ENCODE measurements around the gene LRRC49.
"Not testable (repeated sequence)": the region's sequence is repeated elsewhere in the genome, so short reads cannot be mapped to it uniquely, and the experiment has no call there.

Gene LRRC49

GRCh38 chr15:70933411-70933810 is 40.8 kb downstream of the LRRC49 start:
- Histone ChIP-seq H3K4me1 (ENCODE audit: control insufficient read depth, low read length) (no peaks in the 10 kb centered on the region), H3K27ac (ENCODE audit: low read depth, low read length) (no peak overlapping the region), H3K79me2 (ENCODE audit: control insufficient read depth, low read length) (no peaks in the 10 kb centered on the region), H3F3A (ENCODE audit: control insufficient read depth, insufficient read depth) (no peaks in the 10 kb centered on the region), H3K9me2 (replicated peaks; ENCODE audit: control insufficient read depth, low read length) (no peaks in the 10 kb centered on the region), H3K9me3 (ENCODE audit: control insufficient read depth, insufficient read depth, low read length) (no peaks in the 10 kb centered on the region), H3K4me2 (ENCODE audit: low read length) (no peak overlapping the region), H4K20me1 (ENCODE audit: control insufficient read depth, insufficient read depth, low read depth, low read length) (no peaks in the 10 kb centered on the region), H3K4me3 (ENCODE audit: low read length) (no peak overlapping the region), H3K27me3 (ENCODE audit: control insufficient read depth, low read length) (no peaks in the 10 kb centered on the region; the same call in 1 of the 2 replicates), H3K36me3 (ENCODE audit: control insufficient read depth, low read length) (no peaks in the 10 kb centered on the region)
- TF ChIP-seq EZH2phosphoT487 (IDR thresholded peaks at IDR 0.05; ENCODE audit: borderline replicate concordance, low read length), result no peak
- TF ChIP-seq CTCF (IDR thresholded peaks at IDR 0.05; ENCODE audit: low read depth, low read length, poor library complexity, severe bottlenecking), result no peak

GRCh38 chr15:70935631-70936030 is 43.0 kb downstream of the LRRC49 start:
- Histone ChIP-seq H3K27me3 (ENCODE audit: control insufficient read depth, low read length) (no peaks in the 10 kb centered on the region; the same call in 1 of the 2 replicates), H3K79me2 (ENCODE audit: control insufficient read depth, low read length) (no peaks in the 10 kb centered on the region), H3K27ac (ENCODE audit: low read depth, low read length) (no peak overlapping the region), H3K9me2 (replicated peaks; ENCODE audit: control insufficient read depth, low read length) (no peaks in the 10 kb centered on the region), H3K36me3 (ENCODE audit: control insufficient read depth, low read length) (no peaks in the 10 kb centered on the region), H3K4me3 (ENCODE audit: low read length) (no peak overlapping the region), H3F3A (ENCODE audit: control insufficient read depth, insufficient read depth) (no peaks in the 10 kb centered on the region), H4K20me1 (ENCODE audit: control insufficient read depth, insufficient read depth, low read depth, low read length) (no peaks in the 10 kb centered on the region), H3K4me2 (ENCODE audit: low read length) (no peak overlapping the region), H3K9me3 (ENCODE audit: control insufficient read depth, insufficient read depth, low read length) (no peaks in the 10 kb centered on the region), H3K4me1 (ENCODE audit: control insufficient read depth, low read length) (no peaks in the 10 kb centered on the region)
- TF ChIP-seq CTCF (IDR thresholded peaks at IDR 0.05; ENCODE audit: low read depth, low read length, poor library complexity, severe bottlenecking) (no peak), EZH2phosphoT487 (IDR thresholded peaks at IDR 0.05; ENCODE audit: borderline replicate concordance, low read length) (no peak)

GRCh38 chr15:70936326-70936725 is 43.7 kb downstream of the LRRC49 start:
- TF ChIP-seq CTCF (IDR thresholded peaks at IDR 0.05; ENCODE audit: low read depth, low read length, poor library complexity, severe bottlenecking) (no peak), EZH2phosphoT487 (IDR thresholded peaks at IDR 0.05; ENCODE audit: borderline replicate concordance, low read length) (no peak)
- Histone ChIP-seq H4K20me1 (ENCODE audit: control insufficient read depth, insufficient read depth, low read depth, low read length) (no peaks in the 10 kb centered on the region), H3K27ac (ENCODE audit: low read depth, low read length) (no peak overlapping the region), H3K9me3 (ENCODE audit: control insufficient read depth, insufficient read depth, low read length) (no peaks in the 10 kb centered on the region), H3K36me3 (ENCODE audit: control insufficient read depth, low read length) (no peaks in the 10 kb centered on the region), H3K9me2 (replicated peaks; ENCODE audit: control insufficient read depth, low read length) (no peaks in the 10 kb centered on the region), H3K79me2 (ENCODE audit: control insufficient read depth, low read length) (no peaks in the 10 kb centered on the region), H3F3A (ENCODE audit: control insufficient read depth, insufficient read depth) (no peaks in the 10 kb centered on the region), H3K4me3 (ENCODE audit: low read length) (no peak overlapping the region), H3K27me3 (ENCODE audit: control insufficient read depth, low read length) (no peaks in the 10 kb centered on the region; the same call in 1 of the 2 replicates), H3K4me2 (ENCODE audit: low read length) (no peak overlapping the region), H3K4me1 (ENCODE audit: control insufficient read depth, low read length) (no peaks in the 10 kb centered on the region)

- H3K4me1 ChIP-seq (ENCODE audit: control insufficient read depth, low read length); H3K36me3 ChIP-seq (ENCODE audit: control insufficient read depth, low read length); H3K9me2 ChIP-seq (replicated peaks; ENCODE audit: control insufficient read depth, low read length); H3K9me3 ChIP-seq (ENCODE audit: control insufficient read depth, insufficient read depth, low read length); H4K20me1 ChIP-seq (ENCODE audit: control insufficient read depth, insufficient read depth, low read depth, low read length); H3K27ac ChIP-seq (ENCODE audit: low read depth, low read length); H3K4me3 ChIP-seq (ENCODE audit: low read length); H3K27me3 ChIP-seq (ENCODE audit: control insufficient read depth, low read length); H3K79me2 ChIP-seq (ENCODE audit: control insufficient read depth, low read length); H3F3A ChIP-seq (ENCODE audit: control insufficient read depth, insufficient read depth); H3K4me2 ChIP-seq (ENCODE audit: low read length): not testable (repeated sequence)
Measured at GRCh38 chr15:70943285-70943684, 50.7 kb downstream of the LRRC49 start.
